ENCODE data around the gene CHN2.

The CHN2 gene

DNA sequence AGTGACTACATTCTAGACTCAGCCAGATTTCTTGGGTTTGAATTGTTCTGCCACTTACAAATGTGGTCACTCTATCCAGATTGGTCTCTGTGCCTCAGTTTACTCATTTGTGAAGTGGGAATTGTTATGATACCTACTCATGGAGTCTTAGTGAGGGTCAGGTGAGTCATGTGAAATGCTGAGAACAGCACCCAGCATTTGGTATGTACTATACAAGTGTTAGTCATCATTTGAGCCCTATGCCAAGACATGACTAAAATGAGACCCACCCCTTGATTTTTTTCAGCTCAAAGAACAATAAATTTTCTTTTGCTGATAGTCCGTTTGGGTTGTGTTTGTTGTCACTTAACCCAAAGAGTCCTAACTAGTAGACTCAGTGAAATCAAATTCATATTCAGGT is 92.8 kb downstream of the CHN2 start:
- no peak for DNase-seq

- no peak for DNase-seq
These were observed 93.9 kb downstream of the CHN2 start for GRCh38 chr7:29288181-29289091.

GRCh38 chr7:29289156-29290021 is 94.8 kb downstream of the CHN2 start:
- no peak for DNase-seq

DNA sequence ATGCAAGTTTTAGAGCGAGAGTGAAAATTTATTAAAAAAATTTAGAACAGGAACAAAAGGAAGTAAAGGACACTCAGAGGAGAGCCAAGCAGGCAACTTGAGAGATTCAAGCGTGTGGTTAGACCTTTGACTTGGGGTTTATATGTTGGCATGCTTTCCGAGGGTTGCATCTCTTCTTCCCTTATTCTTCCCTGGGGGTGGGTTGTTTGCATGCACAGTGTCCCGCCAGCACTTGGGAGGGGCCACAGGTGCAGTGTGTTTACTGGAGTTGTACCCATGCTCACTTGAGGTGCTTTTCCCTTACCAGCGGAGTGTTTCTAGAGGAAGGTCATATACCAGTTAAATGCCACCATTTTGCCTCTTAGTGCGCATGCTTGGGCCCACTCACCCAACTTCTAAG is 96.3 kb downstream of the CHN2 start:
- no peak for DNase-seq

DNA sequence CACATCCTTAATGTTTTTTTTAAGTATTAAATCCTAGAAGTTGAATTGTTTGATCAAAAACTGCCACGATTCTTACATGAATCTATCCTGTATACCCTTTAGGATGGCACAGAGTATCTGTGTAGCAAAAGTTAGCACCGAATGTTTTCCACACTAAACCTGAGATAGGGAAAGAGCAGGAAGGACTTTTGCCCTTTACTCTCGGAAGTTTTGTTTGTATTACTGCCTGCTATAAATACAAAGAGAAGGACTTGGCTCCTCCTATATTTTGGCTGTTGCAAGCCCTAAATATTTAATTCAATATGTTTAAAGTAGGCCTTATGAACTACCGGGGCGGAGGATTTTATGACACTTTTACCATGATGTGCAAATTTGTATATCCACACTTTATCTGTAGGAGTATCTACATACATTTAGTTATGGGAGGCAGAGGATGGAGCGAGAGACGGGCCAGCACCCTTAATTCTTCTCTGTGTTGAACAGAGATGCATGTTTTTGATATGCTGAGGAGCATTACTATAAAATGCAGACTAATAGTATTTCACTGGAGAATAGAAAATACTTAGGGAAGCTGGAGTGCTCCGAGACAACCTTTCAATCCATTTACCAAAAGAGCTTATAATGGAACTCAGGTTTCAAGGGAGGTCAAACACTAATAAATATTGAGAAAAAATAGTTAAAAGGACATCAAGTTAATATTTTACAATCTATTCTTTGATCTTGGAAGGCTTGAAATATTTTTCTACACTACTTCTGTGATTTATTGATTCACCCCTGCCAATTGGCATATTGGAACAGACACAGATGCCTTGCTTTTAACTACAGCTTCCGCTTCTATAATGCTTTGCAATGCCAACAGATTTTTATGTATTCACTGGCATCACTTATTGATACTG is 97.4 kb downstream of the CHN2 start:
- no peak for DNase-seq

- no peak for DNase-seq
These were observed 98.5 kb downstream of the CHN2 start for GRCh38 chr7:29292886-29293658.

GRCh38 chr7:29296421-29296820 is 101.8 kb downstream of the CHN2 start:
- no peak for DNase-seq

- no peak for DNase-seq
These were observed 102.8 kb downstream of the CHN2 start for GRCh38 chr7:29297194-29297890.

DNA sequence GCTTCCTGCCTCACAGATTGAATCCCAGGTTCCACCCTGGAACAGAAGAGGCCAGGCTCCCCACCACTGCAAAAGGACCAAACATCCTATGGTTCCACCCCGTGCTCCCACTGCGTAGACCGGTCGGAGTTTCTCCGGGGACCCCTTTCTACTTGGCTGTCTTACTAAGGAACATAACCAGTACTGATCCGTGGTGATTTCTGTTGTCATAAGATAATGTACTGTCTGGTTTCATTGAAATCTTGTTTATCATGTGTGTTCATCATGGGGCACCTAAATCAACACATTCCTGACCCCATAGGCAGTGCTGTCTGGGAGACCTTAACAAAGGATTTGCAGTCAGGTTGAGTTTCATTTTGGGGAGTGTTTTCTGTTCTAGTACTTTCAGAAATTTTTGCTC is 104.5 kb downstream of the CHN2 start:
- DNase-seq, result no peak

- DNase-seq, result no peak
These were observed 105.5 kb downstream of the CHN2 start for GRCh38 chr7:29300026-29300480.

DNA sequence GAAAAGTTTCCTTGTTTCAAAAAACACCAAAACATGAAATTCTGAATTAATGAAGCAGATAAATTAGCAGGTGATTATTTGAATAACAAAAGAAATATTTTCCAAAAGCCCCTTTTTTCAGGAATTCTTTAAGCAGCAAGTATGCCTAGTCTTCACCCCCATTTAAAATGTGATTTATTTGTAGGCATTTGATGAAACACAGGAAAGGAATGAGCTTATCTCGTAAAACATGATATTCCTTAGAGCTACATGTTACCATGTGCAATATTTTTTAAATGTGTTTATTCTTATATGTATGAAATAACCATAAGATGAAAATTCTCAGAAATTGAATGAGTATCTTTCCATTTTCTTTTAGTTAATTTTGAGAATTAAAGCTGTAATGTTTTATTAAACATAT is 106.1 kb downstream of the CHN2 start:
- no peak for DNase-seq

- DNase-seq, result no peak
These were observed 108.3 kb downstream of the CHN2 start for GRCh38 chr7:29302666-29303395.

DNA sequence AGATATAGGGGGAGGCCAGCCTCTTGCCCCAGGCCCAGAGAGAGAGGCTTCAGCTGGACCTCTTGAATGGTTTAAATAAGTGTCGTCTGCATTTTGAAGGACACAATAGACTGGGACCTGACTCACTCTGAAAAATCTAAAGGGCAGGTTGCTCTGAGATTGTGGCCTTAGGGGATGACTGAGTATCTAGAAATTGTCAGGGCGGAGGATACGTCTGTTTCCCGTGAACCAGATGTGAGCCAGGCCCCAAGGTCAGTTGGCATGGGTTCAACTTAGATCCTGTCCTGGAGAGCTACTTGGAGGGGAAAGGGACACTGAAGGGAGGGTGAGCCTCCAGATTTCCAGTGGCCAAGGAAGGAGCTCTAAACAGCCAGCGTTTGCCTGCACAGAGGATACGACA is 110.2 kb downstream of the CHN2 start:
- no peak for DNase-seq

- no peak for DNase-seq
These were observed 111.9 kb downstream of the CHN2 start for GRCh38 chr7:29306319-29306991.

- DNase-seq, result no peak
These were observed 113.8 kb downstream of the CHN2 start for GRCh38 chr7:29308424-29308823.

GRCh38 chr7:29309041-29309854 is 114.7 kb downstream of the CHN2 start:
- DNase-seq, result no peak

DNA sequence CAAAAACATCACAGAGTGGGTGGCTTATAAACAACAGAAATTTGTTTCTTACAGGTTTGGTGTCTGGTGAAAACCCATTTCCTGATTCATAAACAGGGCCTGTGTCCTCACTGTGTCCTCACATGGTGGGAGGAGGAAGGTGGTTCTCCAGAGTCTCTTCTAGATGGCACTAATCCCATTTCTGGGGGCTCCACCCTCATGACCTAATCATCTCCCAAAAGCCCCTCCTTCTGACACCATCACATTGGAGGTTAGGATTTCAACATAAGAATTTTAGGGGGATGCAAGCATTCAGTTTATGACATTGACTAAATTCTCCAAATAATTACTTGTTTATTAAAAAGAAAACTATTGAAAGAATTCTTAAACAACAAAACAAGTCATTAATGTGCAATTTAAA is 116.0 kb downstream of the CHN2 start:
- no peak for DNase-seq

DNA sequence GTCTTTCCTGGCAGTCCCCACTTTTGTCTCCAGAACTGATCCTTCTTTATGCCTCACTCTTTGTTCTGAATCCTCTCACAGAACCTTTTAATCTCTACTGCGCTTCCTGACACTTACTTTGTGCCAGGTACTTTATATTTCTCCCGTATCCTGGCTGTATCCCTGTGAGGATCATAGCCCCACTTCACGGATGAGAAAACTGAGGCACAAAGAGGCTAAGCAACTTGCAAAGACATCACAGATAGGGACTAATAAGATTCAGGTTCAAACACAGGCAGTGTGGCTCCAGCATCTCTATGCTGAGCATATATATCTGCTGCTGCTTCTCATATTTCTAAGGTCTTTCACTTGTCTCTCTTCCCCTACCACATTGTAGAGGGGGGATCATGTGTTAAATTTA is 116.7 kb downstream of the CHN2 start:
- no peak for DNase-seq

DNA sequence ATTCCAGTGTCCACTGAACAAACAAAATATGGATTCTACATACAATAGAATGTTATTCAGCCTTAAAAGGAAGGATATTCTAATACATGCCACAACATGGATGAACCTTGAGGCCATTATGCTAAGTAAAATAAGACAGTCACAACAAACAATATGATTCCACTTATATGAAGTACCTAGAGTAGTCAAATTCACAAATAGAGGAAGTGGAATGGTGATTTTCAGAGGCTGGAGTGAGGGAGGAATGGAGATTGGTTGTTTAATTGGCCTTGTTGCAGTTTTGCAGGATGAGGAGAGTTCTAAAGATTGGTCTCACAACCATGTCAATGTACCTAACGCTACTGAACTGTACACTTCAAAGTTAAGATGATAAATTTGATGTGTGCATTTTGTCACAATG is 119.6 kb downstream of the CHN2 start:
- no peak for DNase-seq
